Embryonic facial prominence (tissue), 1 donor: ENCODE results near the gene APOBEC4.

Source experiments
- DNase-seq: peaks from one replicate; pipeline ENCODE4 v3.0.0-alpha.2; 2016; ENCODE audit errors: extremely low spot score

APOBEC4 gene

DNA sequence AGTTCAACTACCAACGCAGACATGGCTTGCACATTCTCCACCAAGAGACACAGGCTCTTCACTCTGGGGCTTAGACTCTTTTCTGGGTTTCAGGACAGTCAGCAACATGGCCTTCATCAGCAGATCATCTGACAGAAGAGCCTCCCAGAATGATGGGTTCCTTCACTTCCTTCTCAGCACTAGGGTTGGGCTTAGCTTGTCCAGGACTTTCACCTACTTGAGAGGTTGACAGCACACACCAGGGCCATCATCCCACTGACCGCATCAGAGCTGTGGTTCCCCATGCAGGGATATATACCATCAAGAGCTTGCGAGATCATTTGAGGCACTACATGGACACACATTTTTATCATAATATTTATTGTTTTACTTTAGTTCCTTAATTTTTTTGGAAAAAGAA lies 52.5 kb downstream of the APOBEC4 start:
- no peak for DNase-seq

- no peak for DNase-seq
These were observed 53.0 kb downstream of the APOBEC4 start for GRCh38 chr1:183600136-183600535.

- DNase-seq = no peak
These were observed 54.7 kb downstream of the APOBEC4 start for GRCh38 chr1:183598386-183598785.

DNA sequence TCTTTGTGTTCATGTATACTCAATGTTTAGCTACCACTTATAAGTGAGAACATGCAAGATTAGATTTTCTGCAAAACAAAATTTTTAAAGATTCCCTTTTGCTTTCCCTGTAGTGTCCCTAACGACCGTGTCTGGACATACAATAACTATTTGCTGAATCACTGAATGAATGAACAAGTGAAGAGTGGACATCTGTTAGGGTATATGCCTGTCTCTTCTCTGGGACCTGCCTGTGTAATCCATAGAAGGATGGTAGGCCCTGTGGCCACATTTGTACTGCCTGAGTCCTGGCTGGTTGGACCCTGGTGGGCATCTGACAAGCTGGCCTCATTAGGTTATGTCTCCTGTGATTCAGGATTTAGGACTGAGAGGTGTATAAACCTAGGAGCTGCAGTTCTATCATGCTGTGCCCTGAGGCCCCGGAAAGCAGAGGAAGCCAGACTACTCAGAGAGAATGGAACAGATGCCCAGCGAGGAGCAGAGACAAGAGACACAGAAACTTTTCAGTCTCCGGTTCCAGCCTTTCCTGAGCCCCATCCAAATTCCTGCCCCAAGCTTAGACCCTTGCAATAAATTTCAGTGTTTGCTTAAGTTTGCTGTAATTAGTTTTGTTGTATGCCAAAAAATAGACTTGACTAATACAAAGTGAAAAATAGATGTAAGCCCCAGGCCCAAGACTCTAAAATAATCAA lies 55.3 kb downstream of the APOBEC4 start:
- no peak for DNase-seq

GRCh38 chr1:183596500-183596899 lies 56.6 kb downstream of the APOBEC4 start:
- no peak for DNase-seq
